DND-41 (cell line): ENCODE data around the gene GABPB2.
A peak's percentile ranks its signal among the peaks of the same experiment; 100 is the strongest.

Experiments
- ATAC-seq: fragments of 200-7000 bp; cut with Tn5 transposase; 3 replicates; pipeline ENCODE4 v1.9.1; 2021; ENCODE audit warnings: low read depth; ENCODE audit not compliant: insufficient read depth
- DNase-seq: peaks from one replicate; pipeline ENCODE4 v3.0.0-alpha.2; 2020
- H2AFZ ChIP-seq: 2 replicates; pipeline ENCODE4 v1.6.0; 2012; ENCODE audit warnings: low read depth, low read length
- H3K27ac ChIP-seq: 2 replicates; pipeline ENCODE4 v1.5.1; 2012; ENCODE audit warnings: low read length, inconsistent platforms
- H3K27me3 ChIP-seq: fragments of 200-600 bp; sonication (generic); 2 replicates; pipeline ENCODE4 v1.6.0; 2012; ENCODE audit warnings: low read length, mild to moderate bottlenecking, inconsistent platforms; ENCODE audit not compliant: insufficient read depth, poor library complexity
- H3K36me3 ChIP-seq: 2 replicates; pipeline ENCODE4 v1.5.1; 2012; ENCODE audit warnings: low read length, inconsistent platforms; ENCODE audit not compliant: insufficient read depth
- H3K4me1 ChIP-seq: 2 replicates; pipeline ENCODE4 v1.5.1; 2012; ENCODE audit warnings: mild to moderate bottlenecking, low read length; ENCODE audit not compliant: insufficient read depth
- H3K4me2 ChIP-seq: 2 replicates; pipeline ENCODE4 v1.6.0; 2012; ENCODE audit warnings: mild to moderate bottlenecking, moderate library complexity, low read length, inconsistent platforms; ENCODE audit not compliant: insufficient read depth
- H3K4me3 ChIP-seq, 2 experiments: fragments of 200-600 bp in 1 of 2; shearing (Covaris generic) in 1 of 2; 2 replicates each; pipeline ENCODE4 v1.5.1; 2012 to 2016; ENCODE audit warnings: inconsistent platforms in 2 of 2, low read length in 2 of 2, mild to moderate bottlenecking in 2 of 2, low read depth in 1 of 2, moderate library complexity in 1 of 2
- H3K79me2 ChIP-seq: 2 replicates; pipeline ENCODE4 v1.6.0; 2012; ENCODE audit warnings: low read length, inconsistent platforms; ENCODE audit not compliant: insufficient read depth
- H3K9ac ChIP-seq: 2 replicates; pipeline ENCODE4 v1.6.0; 2012; ENCODE audit warnings: low read depth, mild to moderate bottlenecking, inconsistent platforms, low read length, moderate library complexity
- H3K9me3 ChIP-seq: 2 replicates; pipeline ENCODE4 v1.5.1; 2012; ENCODE audit warnings: low read length, moderate library complexity, mild to moderate bottlenecking, inconsistent platforms; ENCODE audit not compliant: insufficient read depth, severe bottlenecking
- H4K20me1 ChIP-seq: 2 replicates; pipeline ENCODE4 v1.6.0; 2012; ENCODE audit warnings: low read length; ENCODE audit not compliant: insufficient read depth
- EZH2 ChIP-seq: IDR thresholded peaks from 3 replicates; pipeline ENCODE4 v1.6.1; 2012; ENCODE audit warnings: borderline replicate concordance, low read depth, mild to moderate bottlenecking, moderate library complexity, low read length, inconsistent platforms; ENCODE audit not compliant: severe bottlenecking
- TF ChIP-seq, protein P1 (sequence below): IDR thresholded peaks from 2 replicates; pipeline ENCODE4 v1.5.1; 2012; ENCODE audit warnings: borderline replicate concordance, low read length, moderate library complexity, mild to moderate bottlenecking; ENCODE audit not compliant: poor library complexity, severe bottlenecking; ENCODE audit errors: extremely low read depth

GABPB2 gene

DNA sequence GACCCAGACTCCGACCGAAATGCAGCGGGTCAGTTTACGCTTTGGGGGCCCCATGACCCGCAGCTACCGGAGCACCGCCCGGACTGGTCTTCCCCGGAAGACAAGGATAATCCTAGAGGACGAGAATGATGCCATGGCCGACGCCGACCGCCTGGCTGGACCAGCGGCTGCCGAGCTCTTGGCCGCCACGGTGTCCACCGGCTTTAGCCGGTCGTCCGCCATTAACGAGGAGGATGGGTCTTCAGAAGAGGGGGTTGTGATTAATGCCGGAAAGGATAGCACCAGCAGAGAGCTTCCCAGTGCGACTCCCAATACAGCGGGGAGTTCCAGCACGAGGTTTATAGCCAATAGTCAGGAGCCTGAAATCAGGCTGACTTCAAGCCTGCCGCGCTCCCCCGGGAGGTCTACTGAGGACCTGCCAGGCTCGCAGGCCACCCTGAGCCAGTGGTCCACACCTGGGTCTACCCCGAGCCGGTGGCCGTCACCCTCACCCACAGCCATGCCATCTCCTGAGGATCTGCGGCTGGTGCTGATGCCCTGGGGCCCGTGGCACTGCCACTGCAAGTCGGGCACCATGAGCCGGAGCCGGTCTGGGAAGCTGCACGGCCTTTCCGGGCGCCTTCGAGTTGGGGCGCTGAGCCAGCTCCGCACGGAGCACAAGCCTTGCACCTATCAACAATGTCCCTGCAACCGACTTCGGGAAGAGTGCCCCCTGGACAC is 22.5 kb upstream of the GABPB2 start:
- peak overlapping the region; percentile 76 for H3K4me2 ChIP-seq
- no peaks in the 10 kb centered on the region for H4K20me1 ChIP-seq
- no peaks in the 10 kb centered on the region for H3K79me2 ChIP-seq
- peak overlapping the region; percentile 61 for H3K9ac ChIP-seq
- peak; percentile 33 for ATAC-seq
- no peaks in the 10 kb centered on the region for H3K27me3 ChIP-seq
- TF ChIP-seq, protein P1, sequence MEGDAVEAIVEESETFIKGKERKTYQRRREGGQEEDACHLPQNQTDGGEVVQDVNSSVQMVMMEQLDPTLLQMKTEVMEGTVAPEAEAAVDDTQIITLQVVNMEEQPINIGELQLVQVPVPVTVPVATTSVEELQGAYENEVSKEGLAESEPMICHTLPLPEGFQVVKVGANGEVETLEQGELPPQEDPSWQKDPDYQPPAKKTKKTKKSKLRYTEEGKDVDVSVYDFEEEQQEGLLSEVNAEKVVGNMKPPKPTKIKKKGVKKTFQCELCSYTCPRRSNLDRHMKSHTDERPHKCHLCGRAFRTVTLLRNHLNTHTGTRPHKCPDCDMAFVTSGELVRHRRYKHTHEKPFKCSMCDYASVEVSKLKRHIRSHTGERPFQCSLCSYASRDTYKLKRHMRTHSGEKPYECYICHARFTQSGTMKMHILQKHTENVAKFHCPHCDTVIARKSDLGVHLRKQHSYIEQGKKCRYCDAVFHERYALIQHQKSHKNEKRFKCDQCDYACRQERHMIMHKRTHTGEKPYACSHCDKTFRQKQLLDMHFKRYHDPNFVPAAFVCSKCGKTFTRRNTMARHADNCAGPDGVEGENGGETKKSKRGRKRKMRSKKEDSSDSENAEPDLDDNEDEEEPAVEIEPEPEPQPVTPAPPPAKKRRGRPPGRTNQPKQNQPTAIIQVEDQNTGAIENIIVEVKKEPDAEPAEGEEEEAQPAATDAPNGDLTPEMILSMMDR = no peak
- no peak for TF ChIP-seq EZH2
- peaks cover 18% of the 10 kb centered on the region for H3K4me1 ChIP-seq
- no peaks in the 10 kb centered on the region for H3K9me3 ChIP-seq
- peaks cover 17% of the 10 kb centered on the region for H3K36me3 ChIP-seq
- peak; percentile 44 for DNase-seq
- peak overlapping the region; percentile 21 to 57; a peak in 3 of 4 replicates for H3K4me3 ChIP-seq
- H2AFZ ChIP-seq = peak overlapping the region; percentile 82
- peak overlapping the region; percentile 55 for H3K27ac ChIP-seq

- Histone ChIP-seq H3K9ac (no peak overlapping the region), H3K4me1 (peaks cover 18% of the 10 kb centered on the region), H3K27ac (no peak overlapping the region), H3K36me3 (peaks cover 23% of the 10 kb centered on the region), H3K9me3 (no peaks in the 10 kb centered on the region), H4K20me1 (no peaks in the 10 kb centered on the region), H3K4me3 (no peak overlapping the region; a peak in 1 of 4 replicates), H3K79me2 (no peaks in the 10 kb centered on the region), H3K4me2 (peak overlapping the region; percentile 76), H2AFZ (no peak overlapping the region), H3K27me3 (no peaks in the 10 kb centered on the region)
- ATAC-seq = peak; percentile 63; the same call in 2 of the 3 replicates
- DNase-seq = no peak
- TF ChIP-seq, protein P1 = peak; percentile 50
- TF ChIP-seq EZH2 = no peak
Measured at GRCh38 chr1:151048645-151049032, 21.9 kb upstream of the GABPB2 start.

DNA sequence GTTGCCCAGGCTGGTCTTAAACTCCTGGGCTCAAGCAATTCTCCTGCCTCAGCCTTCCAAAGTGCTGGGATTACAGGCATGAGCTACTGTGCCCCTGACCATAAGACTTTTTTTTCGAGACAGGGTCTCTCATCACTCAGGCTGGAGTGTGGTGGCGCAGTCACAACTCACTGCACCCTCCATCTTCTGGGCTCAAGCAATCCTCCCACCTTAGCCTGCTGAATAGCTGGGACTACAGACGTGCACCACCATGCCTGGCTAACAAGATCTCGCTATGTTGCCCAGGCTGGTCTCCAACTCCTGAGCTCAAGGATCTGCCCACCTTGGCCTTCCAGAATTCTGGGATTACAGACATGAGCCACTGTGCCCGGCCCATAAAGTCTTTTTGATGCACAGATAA is 21.1 kb upstream of the GABPB2 start:
- H3K4me3 ChIP-seq = no peak overlapping the region
- TF ChIP-seq EZH2 = no peak
- H3K27me3 ChIP-seq = no peaks in the 10 kb centered on the region
- no peaks in the 10 kb centered on the region for H3K79me2 ChIP-seq
- H3K27ac ChIP-seq = no peak overlapping the region
- H3K4me2 ChIP-seq = no peak overlapping the region
- peaks cover 18% of the 10 kb centered on the region for H3K4me1 ChIP-seq
- H3K9ac ChIP-seq = no peak overlapping the region
- no peak overlapping the region for H2AFZ ChIP-seq
- H3K36me3 ChIP-seq = peaks cover 31% of the 10 kb centered on the region
- DNase-seq (no peak), ATAC-seq (no peak)
- no peaks in the 10 kb centered on the region for H3K9me3 ChIP-seq
- no peaks in the 10 kb centered on the region for H4K20me1 ChIP-seq

- Histone ChIP-seq H2AFZ (no peak overlapping the region), H3K4me3 (no peak overlapping the region), H3K27me3 (no peaks in the 10 kb centered on the region), H4K20me1 (0 out of 2 replicates have a peak, but pooled peaks cover 2% of the 10 kb centered on the region), H3K9ac (no peak overlapping the region), H3K36me3 (peaks cover 38% of the 10 kb centered on the region), H3K4me2 (no peak overlapping the region), H3K79me2 (no peaks in the 10 kb centered on the region), H3K27ac (no peak overlapping the region), H3K4me1 (peaks cover 18% of the 10 kb centered on the region), H3K9me3 (no peaks in the 10 kb centered on the region)
- DNase-seq (no peak), ATAC-seq (no peak)
- no peak for TF ChIP-seq EZH2
- TF ChIP-seq, protein P1 = no peak
Measured at GRCh38 chr1:151050051-151050688, 20.4 kb upstream of the GABPB2 start.
